Caki2 (cell line): ENCODE data around the gene MYO1E. TPM values are rescaled to one million over a fixed set of nuclear protein-coding genes. Genes with fewer than 3 reads are reported as not detected.

Experiments used
- DNase-seq: peaks from one replicate; pipeline ENCODE4 v3.0.0-alpha.2; 2015; ENCODE audit warnings: low read depth
- in situ Hi-C: cut with HindIII; loops from 2 replicates; pipeline ENCODE4 v1.10.0; 2016; ENCODE audit warnings: low sequenced_read_pairs, low pct_unique_long_range_greater_than_20kb, mixed read lengths
- total RNA-seq: library from RNA; depleted of rRNA; stranded (reverse); fragments of >200 nt; shearing (Covaris generic); gene quantifications from 2 replicates; pipeline ENCODE4 v1.2.3, GENCODE V29; 2014; ENCODE audit warnings: low replicate concordance

Gene MYO1E
- total RNA-seq, 1 experiment from 2014 or later: 104 TPM

DNA sequence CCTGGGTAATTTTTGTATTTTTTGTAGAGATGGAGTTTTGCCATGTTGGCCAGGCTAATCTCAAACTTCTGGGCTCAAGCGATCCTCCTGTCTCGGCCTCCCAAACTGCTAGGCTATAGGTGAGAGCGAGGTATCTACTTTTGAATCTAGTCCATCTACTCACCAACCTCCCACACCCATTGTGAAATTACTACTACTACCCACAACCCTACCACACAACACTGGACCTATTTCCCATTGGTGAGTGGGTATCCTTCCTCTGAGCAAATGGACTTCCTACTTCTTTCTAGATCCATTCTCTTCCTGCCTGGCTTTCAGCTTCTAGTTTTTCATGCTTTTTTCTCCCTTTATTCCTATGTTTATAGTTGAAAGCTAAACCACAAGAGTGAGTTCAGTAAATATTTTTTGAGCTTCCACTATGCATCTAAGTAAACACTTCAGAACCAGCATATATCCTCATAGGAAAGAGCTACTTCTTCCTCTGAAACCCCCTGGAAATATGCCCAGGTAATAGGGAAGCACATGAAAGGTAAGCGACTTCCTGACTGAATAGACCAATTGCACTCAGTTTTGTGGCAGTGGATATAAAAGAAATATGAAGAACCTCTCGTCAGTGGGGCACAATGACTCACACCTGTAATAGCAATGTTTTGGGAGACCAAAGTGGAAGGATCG lies 39.1 kb downstream of the MYO1E start:
- in situ Hi-C loops: no loop called here
- DNase-seq: no peak

DNA sequence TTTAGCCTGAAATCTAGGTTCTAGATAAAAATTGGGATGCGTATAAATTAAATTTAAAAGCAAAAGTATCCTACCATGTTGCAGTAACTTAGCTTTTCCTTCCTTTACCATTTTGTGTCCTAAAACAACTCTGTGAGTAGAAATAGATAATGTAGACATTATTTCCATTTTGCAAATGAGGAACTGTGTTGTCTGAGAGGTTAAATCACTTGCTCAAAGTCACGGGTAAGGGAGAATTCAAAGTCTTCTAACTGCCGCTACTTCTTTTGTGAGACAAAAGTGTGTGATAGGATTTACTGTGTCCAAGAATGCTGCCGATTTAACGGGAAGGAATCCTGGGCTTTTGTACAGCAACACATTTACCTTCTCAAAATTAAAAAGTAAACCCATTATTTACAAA lies 40.7 kb downstream of the MYO1E start:
- in situ Hi-C loops: no loop called here

DNA sequence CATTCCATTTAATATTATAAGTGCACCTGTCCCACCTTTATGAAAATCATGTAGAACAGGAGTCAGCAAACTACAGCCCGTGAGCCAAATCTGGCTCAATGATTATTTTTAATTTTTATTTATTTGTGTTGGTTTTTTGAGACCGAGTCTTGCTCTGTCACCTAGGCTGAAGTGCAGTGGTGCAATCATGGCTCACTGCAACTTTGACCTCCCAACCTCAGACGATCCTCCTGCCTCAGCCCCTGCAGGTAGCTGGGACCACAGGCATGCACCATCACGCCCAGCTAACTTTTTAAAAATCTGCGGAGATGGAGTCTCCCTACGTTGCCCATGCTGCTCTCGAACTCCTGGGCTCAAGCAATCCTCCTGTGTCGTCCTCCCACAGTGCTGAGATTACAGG lies 42.0 kb downstream of the MYO1E start:
- peak; percentile 22 for DNase-seq
- in situ Hi-C loops: no loop called here

More for the DNA sequence above, 40.7 kb downstream of the MYO1E start:
- DNase-seq: no peak

DNA sequence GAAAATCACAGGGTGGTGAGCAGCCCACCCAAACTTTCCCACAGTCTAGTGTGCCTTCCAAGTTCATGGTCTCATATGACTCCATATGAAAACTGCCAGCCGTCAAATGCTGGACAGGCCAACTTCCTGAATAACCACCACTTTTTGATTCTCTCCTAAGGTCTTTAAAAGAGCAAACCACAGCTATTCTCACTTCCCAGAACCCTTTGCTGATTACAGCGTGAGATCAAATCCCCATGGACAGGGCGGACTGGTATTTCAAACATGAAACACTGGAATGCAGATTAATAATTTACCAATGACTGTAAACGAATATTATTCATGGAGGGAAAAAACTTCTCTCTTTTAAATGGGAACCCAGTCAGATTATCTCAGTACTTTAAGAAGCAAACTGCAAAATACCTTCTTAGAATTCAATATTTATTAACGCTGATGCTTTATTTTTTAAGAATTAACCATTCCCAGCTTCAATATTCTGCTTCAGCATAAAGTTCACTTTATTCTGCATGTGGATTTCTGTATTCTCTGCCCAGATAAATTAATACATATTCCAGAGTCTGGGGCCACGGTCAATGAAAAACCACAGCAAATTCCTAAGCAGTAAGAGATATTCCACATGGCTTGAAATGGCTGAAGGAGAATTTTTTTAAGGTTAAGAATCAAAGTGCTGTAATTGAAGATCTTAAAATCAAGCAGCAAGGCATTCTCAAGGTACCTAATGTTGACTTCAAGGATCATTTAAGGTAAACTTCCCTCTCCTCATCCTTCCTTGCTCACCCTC lies 42.9 kb downstream of the MYO1E start:
- in situ Hi-C loops: no loop called here
- peak; percentile 86 for DNase-seq

DNA sequence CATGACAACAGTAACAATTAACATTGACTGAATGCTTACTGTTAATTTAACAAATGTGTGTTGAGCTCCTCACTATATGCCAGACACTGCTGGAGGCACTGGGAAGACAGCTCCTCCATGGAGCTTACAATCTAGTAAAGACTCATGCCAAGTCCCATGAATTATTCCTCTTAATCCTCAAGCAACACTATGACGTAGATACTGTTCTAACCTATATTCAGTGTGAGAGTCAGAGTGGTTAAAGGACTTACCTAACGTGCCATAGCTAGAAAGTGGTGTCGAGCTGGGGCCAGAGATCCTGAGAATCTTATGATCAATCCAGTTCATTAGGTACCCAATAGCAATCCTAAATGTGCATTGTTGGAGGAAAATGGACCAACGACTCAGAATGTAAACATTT lies 43.6 kb downstream of the MYO1E start:
- in situ Hi-C loops: no loop called here
- no peak for DNase-seq

DNA sequence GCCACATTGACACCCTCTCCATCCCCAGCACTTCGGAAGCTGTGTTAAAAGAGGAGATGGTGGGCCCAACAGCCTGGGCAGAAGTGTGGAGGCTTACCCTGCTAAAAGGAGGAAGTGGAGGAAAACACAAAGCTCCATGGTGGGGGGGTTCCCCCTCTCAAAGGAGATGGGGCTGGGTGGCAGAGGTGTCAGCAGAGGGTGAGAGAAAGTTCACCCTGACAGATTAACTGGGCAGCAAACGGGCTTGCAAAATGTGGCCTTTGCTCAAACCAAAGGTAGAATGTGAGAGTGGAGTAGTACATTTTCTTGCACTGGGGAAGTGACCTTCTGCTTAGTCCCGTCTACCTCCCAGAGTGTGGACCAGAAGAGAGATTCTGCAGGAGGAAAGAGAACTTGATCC lies 44.7 kb downstream of the MYO1E start:
- in situ Hi-C loops: no loop called here

DNA sequence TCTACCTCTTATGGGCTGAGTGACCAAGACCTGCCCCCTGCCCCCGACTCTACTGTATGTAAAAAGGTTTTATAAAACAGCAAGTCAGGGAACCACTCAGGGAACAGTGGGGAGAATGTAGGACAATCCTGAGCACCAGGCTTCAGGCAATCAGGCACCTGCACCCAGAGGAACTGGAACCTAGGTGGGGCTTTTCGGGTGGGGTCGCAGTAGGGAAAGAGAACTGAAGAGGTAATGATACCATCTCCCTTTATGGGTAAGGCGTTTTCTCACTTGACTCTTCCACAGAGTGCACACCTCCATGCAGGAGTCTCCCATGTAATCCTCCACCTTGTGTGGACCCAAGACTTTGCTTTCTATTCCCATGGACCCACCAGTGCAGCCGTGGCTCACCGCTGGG lies 45.8 kb downstream of the MYO1E start:
- in situ Hi-C loops: no loop called here
- DNase-seq: no peak

More for the DNA sequence above, 44.7 kb downstream of the MYO1E start:
- DNase-seq: no peak

DNA sequence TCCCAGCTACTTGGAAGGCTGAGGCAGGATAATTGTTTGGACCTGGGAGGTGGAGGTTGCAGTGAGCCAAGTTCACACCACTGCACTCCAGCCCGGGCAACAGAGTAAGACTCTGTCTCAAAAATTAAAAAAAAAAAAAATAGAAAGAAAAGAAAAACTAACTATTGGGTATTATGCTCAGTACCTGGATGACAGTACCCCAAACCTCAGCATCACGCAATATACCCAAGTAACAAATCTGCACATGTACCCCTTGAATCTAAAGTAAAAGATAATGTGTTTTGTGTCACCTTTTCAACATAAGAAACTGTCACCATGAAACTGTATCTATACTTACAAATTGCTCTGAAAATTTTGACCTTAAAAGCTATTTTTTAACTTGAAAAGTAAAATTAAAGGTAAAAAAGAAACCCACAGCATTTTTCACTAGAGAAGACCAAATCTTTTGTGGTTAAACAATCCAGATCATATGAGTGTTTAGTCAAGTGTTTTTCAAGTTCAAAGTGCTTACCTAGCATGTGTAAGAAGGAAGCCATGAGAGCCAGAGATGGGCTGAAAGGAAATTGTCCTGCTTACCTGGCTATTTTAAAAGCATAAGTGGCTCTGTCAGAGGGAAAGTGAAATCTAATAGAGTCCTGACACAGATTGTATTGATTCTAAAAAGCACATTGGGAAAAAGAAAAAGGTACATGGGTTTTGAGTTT lies 50.5 kb downstream of the MYO1E start:
- in situ Hi-C loops: no loop called here
- DNase-seq: no peak

DNA sequence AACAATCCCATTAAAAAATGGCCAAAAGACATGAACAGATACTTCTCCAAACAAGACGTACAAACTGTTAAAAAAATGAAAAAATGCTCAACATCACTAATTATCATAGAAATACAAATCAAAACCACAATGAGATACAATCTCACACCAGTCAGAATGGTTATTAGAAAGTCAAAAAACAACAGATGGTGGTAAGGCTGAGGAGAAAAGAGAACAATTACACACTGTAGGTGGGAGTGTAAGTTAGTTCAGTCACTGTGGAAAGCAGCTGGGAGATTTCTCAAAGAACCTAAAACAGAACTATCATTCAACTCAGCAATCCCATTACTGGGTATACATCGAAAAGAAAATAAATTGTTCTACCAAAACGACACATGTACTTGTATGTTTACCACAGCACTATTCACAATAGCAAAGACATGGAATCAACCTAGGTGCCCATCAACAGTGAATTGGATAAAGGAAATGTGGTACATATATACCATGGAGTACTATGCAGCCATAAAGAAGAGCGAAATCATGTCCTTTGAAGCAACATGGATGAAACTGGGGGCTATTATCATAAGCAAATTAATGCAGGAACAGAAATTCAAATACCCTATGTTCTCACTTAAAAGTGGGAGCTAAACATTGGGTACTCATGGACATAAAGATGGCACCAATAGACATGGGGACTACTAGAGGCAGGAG lies 51.5 kb downstream of the MYO1E start:
- in situ Hi-C loops: no loop called here

DNA sequence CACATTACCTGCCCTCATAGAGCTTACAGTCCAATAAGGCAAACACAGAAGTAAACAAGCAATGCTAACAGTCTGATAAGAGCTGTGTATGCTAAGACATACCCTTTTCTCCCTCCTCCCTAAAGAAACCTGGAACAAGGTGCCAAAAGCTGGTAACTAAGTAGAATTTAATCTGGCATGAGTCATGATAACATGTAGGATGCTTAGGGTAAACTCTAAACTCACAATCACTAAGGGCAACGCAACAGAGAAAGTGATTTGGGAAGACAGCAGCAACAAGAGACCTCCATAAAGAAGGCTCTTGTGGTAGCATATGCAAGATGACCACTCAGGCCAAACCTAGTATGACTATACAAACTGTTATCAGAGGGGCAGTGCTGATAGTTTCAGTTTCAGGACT lies 55.5 kb downstream of the MYO1E start:
- in situ Hi-C loops: no loop called here
- DNase-seq: no peak

More for the DNA sequence above, 51.5 kb downstream of the MYO1E start:
- DNase-seq: no peak

DNA sequence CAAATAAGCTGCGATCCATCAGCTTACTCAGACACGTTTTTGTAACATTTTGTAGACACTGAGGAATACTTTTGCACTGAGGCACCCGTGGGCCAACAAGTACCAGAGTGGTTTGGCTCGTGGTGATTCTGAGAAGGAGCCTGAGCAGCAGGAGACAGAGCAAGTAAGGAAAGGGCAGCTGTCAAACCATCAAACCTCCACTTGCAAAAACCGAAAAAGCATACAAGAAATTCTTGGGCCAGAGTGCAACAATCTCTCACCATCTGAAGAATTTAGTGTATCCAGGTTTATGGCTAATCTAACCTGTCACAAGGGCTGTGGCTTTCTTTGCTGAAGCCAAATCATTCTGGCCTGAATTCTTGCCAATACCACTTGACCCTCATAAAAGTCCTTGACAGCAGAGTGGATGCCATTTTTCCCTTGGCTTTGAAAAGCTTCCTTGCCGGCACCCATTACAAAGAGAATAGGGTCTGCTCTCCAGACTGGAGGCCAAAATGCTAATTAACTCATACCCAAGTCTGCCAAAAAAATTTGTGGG lies 56.7 kb downstream of the MYO1E start:
- in situ Hi-C loops: no loop called here

DNA sequence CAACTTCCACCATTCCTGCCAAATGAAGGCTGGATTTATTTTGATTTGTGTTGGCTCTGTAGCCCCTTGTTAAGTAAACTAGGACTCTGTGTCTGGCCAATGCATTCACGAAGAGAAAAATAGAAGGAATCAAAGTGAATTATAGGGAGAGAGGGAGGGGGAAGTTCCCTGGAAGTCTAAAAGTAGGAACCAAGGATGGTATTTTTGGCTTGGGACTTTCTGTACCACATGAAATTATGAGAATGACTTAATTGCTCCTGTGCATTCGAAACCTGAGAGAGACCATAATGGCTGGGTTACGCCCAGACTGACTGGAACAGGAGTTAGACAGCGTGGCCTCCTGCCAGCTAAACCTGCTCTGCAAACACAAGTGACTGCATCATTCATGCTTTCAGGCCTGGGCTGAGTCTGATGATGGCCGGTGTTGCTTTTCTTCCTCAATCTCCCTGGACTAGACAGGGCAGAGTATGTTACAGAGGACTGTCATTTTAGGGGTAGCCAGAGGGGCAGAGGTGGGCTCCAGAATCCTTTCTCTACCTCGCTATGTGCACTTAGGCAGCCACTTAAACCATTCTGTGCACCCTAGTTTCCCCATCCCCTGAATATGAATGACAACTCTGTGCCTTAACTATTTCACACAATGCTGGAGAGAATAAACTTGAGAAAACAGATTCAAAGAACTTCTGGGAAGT lies 58.9 kb downstream of the MYO1E start:
- DNase-seq: peak; percentile 27
- in situ Hi-C loops: no loop called here

More for the DNA sequence above, 56.7 kb downstream of the MYO1E start:
- peak; percentile 27 for DNase-seq

DNA sequence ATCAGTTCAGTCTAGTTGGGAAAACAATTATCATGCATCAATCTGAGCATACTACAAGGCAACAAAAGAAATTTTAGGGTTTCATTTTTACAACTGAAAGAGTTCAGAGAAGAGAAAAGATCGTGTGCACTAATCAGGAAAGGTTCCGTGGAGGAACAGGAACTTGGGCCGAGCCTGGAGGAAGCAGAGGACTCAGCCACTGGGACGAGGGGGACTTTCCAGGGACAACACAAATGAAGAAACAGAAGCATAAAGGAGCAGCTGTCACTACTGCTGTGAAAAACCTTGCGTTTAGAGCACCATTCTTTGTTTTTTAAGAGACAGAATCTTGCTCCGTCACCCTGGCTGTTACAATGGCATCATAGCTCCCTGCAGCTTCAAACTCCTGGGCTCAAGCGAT lies 60.5 kb downstream of the MYO1E start:
- no peak for DNase-seq
- in situ Hi-C loops: no loop called here

DNA sequence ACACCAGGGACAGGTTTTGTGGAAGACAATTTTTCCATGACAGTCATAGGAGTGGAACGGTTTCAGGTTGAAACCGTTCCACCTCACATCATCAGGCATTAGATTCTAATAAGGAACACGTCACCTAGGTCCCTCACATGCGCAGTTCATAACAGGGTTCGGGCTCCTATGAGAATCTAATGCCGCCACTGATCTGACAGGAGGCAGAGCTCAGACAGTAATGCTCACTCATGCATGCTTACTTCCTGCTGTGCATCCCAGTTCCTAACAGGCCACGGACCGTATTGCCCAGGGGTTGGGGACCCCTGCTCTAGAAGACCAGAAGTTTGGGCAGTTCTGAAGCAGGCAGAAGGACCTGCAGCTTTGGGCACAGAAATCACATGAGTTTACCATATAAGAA lies 61.5 kb downstream of the MYO1E start:
- DNase-seq: no peak
- in situ Hi-C loops: no loop called here

DNA sequence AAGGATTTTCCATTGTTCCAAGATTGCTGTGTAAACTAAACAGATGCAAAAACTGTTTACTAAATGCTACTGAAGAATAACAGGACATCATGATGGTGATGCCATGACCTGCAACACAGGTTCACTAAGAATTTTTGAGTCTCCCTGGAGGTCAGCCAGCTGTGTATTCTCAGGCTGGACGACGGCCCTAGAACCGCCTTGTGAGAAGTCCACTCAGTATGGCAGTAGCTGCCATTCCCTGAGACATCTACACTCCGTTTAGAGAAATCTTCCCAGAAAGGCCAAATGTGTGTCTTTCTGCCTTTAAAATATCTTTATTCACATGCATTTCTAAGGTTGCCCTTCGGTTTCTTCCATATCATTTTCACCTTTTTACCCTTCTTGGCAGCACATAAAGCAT lies 63.3 kb downstream of the MYO1E start:
- DNase-seq: no peak
- in situ Hi-C loops: no loop called here

DNA sequence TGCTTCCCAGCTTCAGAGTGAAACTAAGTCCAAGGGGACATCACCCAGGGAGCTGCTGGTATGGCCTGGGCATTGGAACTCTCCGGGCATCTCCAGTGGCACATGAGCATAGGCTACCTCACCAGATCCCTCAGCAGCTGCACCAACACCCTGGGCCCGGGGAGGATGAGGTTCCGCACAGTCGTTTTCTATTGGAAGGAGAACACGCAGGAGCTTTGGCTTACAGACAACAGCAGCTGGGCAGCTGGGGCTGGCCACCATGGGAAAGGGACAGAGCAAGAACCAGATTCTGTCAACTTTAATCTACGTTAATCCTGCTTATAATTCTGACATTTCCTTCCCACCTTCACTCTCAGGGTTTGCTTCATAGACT lies 65.5 kb downstream of the MYO1E start:
- in situ Hi-C loops: no loop called here
- no peak for DNase-seq

DNA sequence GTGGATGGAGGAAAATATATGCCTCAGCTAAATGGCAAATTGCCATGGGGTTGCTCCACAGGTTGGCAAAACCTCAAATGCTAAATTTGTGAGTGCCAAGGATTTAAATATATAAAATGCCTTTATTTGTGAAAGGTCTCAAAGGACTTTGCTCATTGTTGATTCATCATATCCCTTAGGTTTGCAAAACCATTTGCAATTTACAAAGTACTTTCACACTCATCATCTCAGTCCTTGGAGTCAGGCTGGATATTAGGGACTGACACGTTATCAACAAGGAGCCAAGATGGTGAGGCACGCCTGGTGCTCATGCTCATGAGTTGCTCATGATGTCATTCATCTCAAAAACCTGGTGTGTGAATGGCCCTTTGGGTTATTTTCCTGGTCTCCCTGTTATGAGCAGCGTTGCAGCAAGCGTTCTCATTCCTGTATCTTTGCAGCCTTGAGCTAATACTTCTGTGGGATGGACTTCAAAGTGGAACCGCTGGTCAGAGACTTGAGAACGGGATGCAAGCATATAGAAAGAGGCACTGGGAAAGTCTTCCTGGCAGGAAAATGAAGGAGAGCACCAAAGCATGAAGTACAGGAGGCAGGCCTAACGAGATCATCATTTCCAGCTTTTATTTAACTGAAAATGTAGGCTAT lies 66.0 kb downstream of the MYO1E start:
- DNase-seq: no peak
- in situ Hi-C loops: no loop called here

DNA sequence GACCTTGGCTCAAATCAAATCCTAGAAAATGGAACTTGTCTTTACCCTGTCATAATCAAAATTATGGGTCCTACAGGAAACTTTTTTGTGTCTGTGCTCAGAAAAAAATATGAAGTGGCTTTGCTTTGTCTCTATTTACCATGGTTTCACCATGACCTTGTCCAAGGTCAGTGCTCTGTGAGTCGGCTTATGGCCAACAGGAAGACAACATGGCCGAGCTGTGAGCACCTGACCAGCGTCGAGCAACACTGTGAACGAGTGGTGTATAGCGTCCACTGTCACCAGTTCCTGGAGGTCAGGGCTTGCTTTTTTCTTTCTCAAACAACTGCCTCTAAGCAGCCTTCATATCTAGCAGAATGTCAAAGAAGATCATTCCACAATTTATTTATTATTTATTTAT lies 67.9 kb downstream of the MYO1E start:
- DNase-seq: no peak
- in situ Hi-C loops: no loop called here
